Gastrocnemius medialis (tissue), 4 donors: ENCODE results near the gene SEPTIN12.

Experiments
- CTCF ChIP-seq, 5 experiments: fragments of 450-650 bp in 3 of 5; fragments of 200-600 bp in 2 of 5; sonication (generic) in 2 of 5; IDR thresholded peaks in 4 of 5; conservative IDR thresholded peaks in 1 of 5; 1 replicate in 4 of 5; 2 replicates in 1 of 5; pipeline ENCODE4 v1.5.1; 2016 to 2019; ENCODE audit warnings: antibody characterized with exemption in 5 of 5, mild to moderate bottlenecking in 3 of 5, moderate library complexity in 3 of 5
- POLR2A ChIP-seq, 2 donors: fragments of 450-650 bp; IDR thresholded peaks; one replicate each; pipeline ENCODE4 v1.6.1; 2017; ENCODE audit warnings: antibody characterized with exemption in 2 of 2, mild to moderate bottlenecking in 2 of 2, moderate library complexity in 2 of 2

- TF ChIP-seq CTCF (IDR thresholded peaks at IDR 0.05 in 4 of 5, conservative IDR thresholded peaks at IDR 0.05 in 1 of 5) (no peak), POLR2A (IDR thresholded peaks at IDR 0.05) (no peak)
Observed at GRCh38 chr16:4830408-4830807, 42.3 kb upstream of the SEPTIN12 start.
